NOMO-1 (cell line): Measurements from ENCODE around the gene IFRD2.
"Not testable (repeated sequence)": the region's sequence is repeated elsewhere in the genome, so short reads cannot be mapped to it uniquely, and the experiment has no call there.

Experiments
- DNase-seq, 2 experiments: peaks; one replicate each; lab custom pipeline; 2025; ENCODE audit not compliant: unreplicated experiment in 2 of 2; lab: John Stamatoyannopoulos, UW

IFRD2 gene

DNA sequence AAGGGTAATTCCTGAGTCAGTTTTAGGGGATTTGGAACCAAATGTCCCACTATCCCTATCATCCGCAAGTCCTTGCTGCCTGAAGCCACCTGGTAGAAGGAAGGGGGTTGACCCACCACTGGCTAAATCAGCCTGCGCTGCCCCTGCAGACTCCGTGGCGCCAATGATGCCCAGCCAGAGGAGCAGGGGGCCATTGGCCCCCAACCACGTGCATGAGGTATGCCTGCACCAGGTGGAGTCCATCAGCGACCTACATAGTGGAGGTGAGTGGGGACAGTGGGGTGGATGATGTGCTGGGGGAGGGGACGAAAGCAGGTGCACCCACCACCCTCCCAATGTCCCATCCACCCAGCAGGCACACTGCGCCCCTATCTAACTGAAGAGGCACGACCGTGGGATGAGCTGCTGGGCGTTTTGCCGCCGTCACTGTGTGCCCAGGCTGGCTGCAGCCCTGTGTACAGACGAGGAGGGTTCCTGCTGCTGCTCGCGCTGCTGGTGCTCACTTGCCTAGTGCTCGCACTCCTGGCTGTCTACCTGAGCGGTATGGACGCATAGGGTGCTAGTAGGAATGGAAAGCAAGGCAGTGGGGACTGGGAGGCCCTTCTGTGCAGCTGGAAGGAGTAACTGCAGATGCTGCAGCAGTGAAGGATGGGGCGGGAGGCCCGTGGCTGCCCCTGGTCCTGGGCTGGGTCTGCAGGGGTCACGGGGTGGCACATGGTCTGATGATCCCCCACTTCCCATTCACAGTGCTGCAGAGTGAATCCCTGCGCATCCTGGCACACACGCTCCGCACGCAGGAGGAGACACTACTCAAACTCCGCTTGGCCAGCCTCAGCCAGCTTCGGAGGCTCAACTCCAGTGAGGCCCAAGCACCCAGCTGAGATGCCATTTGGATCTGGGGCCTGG, 5.7 kb downstream of the IFRD2 start:
- DNase-seq, result no peak

GRCh38 chr3:50284121-50284520, 8.1 kb downstream of the IFRD2 start:
- DNase-seq, result not testable (repeated sequence)

DNA sequence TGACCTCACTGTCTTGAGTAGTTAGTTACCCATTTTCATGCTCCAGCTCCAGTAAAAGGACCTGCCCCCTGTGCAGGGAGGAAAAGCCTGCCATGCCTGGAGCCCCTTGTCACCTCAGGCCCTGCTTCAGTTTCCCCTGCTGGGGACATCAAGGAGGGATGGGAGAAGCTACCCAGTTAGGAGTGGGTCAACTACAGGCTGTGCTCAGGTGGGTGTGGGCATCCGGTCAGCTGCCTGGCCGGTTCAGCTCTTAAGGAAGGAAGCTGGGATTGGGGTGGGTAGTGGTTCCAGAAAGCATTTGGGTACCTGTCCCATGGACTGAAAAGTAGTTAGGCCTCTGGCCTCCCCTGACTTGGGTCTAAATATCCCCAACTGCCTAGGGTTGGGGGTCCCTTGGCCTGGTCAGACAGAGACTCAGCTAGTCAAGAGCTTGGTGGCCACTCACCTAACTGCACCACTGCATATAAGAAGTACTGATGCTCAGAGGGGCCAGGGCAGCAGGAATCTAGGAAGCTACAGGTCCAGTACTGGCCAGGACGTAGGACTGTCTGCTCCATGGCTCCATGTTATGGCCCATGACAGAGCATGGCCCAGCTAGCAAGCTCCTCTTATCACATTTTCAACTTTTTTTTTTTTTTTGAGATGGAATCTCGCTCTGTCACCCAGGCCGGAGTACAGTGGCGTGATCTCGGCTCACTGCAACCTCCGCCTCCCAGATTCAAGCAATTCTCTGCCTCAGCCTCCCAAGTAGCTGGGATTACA, 12.8 kb downstream of the IFRD2 start:
- DNase-seq, result no peak

DNA sequence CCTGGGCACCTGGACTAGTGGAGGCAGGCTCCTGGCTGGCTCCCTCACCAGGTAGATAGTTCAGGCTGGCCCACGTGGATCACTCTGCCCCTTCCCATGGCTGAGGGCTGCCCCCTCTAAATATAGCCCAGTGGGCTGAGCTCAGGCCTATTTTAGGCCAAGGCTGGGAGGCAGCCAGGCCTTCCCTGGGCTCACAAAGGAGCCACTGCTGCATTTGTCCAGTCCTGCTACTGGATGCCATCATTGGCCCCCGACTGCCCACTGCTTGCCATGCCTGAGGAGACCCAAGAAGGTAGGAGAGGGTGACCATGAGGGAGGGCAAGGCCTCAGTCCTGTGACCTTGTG, 13.4 kb downstream of the IFRD2 start, which contains the start of gene LSMEM2:
LSMEM2 (plus strand) TSS at position 208 of the 345 bp plus-strand sequence; CDS start at position 235, 27 bp downstream.
- no peak for DNase-seq

DNA sequence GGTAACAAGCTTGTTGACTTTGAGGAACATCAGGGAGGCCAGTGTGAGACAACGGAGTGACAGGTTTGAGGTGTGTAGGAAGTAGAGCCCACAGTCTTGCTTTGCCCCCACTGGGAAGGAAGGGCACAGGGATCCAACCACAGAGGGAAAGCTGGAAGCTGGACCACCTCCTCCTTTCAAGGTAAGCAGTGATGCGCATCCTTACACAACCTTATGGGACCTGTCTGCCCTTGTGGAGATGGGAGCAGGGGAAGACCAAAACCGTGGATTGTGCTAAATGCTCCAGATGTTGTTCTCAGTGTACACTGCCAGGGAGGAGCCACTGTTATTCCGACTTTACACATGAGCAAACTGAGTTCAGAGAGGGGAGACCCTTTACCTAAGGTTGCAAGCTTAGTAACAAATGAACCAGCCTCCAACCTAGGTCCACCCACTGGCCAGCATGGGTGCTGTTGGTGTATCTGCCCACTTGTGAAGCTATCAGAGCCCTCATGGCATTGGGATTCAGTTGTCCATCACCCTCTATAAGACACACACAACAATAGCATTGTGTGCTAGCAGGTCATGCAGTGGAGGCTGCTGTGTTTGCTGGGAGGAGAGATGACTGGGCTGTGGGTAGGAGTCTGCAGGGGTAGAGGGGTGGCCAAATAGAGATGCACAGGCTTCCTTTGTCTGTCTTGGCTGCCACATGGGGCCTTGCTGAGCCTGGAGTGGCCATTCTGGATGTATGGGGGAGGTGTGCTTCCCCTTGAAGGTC, 13.9 kb downstream of the IFRD2 start:
- no peak for DNase-seq

DNA sequence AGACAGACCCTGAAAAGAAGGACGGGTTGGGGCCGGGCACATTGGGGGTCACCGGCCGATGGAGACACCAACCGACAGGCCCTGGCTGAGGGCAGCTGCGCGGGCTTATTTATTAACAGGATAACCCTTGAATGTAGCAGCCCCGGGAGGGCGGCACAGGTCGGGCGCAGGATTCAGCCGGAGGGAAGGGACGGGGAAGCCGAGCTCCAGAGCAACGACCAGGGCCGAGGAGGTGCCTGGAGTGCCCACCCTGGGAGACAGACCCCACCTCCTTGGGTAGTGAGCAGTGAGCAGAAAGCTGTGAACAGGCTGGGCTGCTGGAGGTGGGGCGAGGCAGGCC, 15.5 kb downstream of the IFRD2 start:
- DNase-seq, result no peak

- no peak for DNase-seq
These were observed 16.1 kb downstream of the IFRD2 start for GRCh38 chr3:50275996-50276761.

- no peak for DNase-seq
These were observed 16.9 kb downstream of the IFRD2 start for GRCh38 chr3:50275141-50275995.

- peak; percentile 51 to 53 for DNase-seq
These were observed 17.7 kb downstream of the IFRD2 start for GRCh38 chr3:50274371-50275104.

DNA sequence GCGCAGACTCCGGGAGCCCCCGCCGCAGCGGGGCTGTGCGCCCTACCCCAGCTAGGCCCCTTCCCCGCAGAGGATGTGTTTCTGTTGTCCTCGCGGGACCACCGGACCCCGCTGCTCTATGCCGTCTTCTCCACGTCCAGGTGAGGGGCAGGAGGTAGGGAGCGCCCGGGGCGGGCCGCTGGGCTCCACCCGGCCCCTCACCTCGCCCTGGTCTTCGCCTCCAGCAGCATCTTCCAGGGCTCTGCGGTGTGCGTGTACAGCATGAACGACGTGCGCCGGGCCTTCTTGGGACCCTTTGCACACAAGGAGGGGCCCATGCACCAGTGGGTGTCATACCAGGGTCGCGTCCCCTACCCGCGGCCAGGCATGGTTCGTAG, 18.6 kb downstream of the IFRD2 start:
- DNase-seq, result no peak

GRCh38 chr3:50272911-50273688, 19.1 kb downstream of the IFRD2 start:
- peak; percentile 77 to 84 for DNase-seq

GRCh38 chr3:50272538-50272910, 19.7 kb downstream of the IFRD2 start:
- DNase-seq, result not testable (repeated sequence)

DNA sequence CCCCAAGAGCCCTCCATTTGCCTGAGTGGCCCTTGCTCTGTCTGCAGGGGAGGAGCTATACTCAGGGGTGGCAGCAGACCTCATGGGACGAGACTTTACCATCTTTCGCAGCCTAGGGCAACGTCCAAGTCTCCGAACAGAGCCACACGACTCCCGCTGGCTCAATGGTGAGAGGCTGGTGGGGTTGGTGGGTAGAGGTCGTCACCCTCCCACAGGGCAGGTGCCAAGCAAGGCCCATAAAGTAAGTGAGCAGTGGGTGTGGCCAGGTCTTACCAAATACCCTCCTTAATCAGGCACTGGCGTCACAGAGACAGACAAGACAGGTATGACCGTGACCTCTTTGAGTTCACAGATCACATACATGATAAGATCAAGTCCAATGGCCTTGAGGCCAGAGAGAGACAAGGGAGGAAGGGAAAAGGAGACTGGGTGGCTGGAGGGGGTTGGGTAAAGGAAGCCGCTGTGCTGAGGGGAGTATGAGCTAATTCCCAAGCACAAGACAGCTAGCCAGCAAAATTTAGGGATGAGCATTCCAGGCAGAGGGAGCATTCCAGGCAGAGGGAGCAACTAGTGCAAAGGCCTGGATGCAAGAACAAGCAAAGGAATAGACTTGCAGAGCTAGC, 20.8 kb downstream of the IFRD2 start:
- DNase-seq, result no peak

GRCh38 chr3:50270422-50271224, 21.6 kb downstream of the IFRD2 start:
- no peak for DNase-seq

DNA sequence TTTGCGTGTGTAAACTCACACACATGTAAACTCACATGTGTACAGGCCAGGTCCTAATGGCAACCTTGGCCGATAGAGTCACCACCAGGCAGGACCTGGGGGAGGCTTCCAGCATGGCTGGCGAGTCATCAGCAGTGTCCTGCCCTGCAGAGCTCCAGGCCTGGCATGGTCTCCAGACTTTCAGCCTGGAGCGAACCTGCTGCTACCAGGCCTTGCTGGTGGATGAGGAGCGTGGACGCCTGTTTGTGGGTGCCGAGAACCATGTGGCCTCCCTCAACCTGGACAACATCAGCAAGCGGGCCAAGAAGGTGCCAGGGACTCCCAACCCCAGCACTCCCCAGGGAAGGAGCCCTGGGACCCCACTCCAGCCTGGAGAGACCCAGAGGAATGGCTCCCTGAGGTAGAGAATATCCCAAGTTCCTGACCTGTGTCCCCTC, 22.2 kb downstream of the IFRD2 start:
- DNase-seq, result no peak

GRCh38 chr3:50269460-50269859, 22.8 kb downstream of the IFRD2 start:
- no peak for DNase-seq
